Mammary epithelial cell (primary cell): ENCODE results near the gene AATF.

ENCODE experiments used
- CTCF ChIP-seq, 2 donors: IDR thresholded peaks in 1 of 2; conservative IDR thresholded peaks in 1 of 2; 2 replicates each; pipeline ENCODE4 v1.5.1; 2011 to 2012; ENCODE audit warnings: inconsistent platforms in 2 of 2, low read length in 2 of 2, mild to moderate bottlenecking in 2 of 2, control low read depth in 1 of 2, low read depth in 1 of 2; ENCODE audit not compliant: insufficient read depth in 1 of 2; ENCODE audit errors: extremely low read depth in 1 of 2
- EZH2 ChIP-seq: IDR thresholded peaks from 2 replicates; pipeline ENCODE4 v1.6.1; 2012; ENCODE audit warnings: low read length, inconsistent platforms, borderline replicate concordance

- TF ChIP-seq CTCF (conservative IDR thresholded peaks at IDR 0.05 in 1 of 2, IDR thresholded peaks at IDR 0.05 in 1 of 2; ENCODE audit: extremely low read depth in 1 of 2, insufficient read depth in 1 of 2, low read depth in 1 of 2, low read length in 2 of 2) (no peak), EZH2 (no peak)
These were observed 47.2 kb upstream of the AATF start for GRCh38 chr17:36901506-36901905.
